Ecto neural progenitor cell (in vitro differentiated cells): ENCODE data around the gene LMAN2.
"Not testable (repeated sequence)": the region's sequence is repeated elsewhere in the genome, so short reads cannot be mapped to it uniquely, and the experiment has no call there.

Experiments used
- DNase-seq: peaks from one replicate; pipeline ENCODE4 v3.0.0-alpha.2; 2018; ENCODE audit warnings: low spot score

Gene LMAN2

DNA sequence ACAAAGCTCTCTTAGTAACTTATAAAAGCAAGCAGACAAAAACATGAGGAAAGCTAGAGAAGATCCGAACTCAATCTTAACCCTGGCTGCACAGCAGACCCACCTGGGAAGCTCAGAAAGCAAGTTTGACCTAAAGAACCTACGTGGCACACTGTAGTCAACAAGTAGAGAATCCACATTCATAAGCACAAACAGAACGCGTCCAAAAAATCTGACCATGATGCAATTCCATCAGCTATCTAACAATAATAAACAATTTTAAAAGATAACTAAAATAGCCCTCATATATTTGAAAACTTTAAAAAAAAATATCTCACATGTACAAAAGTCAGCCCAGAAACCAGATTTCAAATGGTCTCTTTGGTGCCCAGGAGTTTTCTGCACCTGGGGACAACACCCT is 4.6 kb downstream of the LMAN2 start:
- DNase-seq: no peak

DNA sequence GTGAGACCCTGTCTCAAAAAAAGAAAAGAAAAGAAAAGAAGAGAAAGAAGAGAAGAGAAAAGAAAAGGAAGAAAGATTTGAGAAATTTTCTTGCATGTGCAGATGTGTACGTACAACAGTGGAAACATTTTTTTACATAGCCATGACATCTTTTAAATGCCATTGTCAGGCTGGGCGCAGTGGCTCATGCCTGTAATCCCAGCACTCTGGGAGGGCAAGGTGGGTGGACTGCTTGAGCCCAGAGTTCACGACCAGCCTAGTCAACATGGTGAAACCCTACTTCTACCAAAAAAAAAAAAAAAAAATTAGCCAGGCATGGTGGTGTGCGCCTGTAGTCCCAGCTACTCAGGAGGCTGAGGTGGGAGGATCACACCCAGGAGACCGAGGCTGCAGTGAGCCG is 6.6 kb downstream of the LMAN2 start:
- DNase-seq: no peak

DNA sequence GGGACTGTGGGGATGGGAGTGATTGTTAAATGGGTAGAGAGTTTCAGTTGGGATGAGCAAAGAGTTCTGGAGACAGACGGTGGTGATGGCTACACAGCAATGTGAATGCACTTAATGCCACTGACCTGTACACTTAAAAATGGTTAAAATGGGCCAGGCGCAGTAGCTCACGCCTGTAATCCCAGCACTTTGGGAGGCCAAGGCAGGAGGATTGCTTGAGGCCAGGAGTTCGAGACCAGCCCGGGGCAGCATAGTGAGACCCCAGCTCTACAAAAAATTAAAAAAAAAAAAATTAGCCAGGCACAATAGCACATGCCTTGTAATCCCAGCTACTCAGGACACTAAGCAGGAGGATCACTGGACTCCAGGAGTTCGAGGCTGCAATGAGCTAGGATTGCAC is 7.7 kb downstream of the LMAN2 start:
- no peak for DNase-seq

DNA sequence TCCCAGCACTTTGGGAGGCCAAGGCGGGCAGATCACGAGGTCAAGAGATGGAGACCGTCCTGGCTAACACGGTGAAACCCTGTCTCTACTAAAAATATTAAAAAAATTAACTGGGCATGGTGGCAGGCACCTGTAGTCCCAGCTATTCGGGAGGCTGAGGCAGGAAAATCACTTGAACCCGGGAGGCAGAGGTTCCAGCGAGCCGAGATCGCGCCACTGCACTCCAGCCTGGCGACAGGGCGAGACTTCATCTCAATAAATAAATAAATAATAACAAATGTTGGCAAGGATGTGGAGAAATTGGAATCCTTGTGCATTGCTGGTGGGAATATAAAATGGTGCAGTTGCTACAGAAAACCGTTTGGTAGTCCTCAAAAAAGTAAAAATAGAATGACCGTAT is 8.5 kb downstream of the LMAN2 start:
- DNase-seq: not testable (repeated sequence)

DNA sequence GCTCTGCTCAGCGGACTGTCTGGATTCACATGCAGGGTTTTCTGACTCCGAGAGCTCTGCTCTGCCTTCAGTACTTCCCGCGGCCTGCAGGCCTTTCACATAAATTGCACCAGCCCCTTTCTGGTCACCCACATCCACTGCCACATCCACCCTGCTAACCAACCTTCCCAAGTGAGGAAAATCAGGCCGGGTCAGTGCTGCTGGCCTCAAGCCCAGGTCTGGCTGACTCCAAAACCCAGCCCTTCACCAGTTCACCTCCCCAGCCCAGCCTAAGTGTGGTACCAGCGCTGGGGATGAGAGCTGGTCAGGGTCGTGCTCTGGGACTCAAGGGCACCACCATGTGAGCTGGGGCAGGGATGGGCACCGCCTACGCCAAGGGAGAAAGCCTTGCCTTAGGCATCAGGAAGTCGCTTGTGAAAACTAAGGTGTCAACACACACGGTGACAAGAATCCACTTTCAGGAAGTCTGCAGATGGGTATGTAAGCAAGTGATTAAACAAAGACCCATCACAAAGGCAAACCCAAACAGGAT is 12.3 kb downstream of the LMAN2 start:
- DNase-seq: no peak

DNA sequence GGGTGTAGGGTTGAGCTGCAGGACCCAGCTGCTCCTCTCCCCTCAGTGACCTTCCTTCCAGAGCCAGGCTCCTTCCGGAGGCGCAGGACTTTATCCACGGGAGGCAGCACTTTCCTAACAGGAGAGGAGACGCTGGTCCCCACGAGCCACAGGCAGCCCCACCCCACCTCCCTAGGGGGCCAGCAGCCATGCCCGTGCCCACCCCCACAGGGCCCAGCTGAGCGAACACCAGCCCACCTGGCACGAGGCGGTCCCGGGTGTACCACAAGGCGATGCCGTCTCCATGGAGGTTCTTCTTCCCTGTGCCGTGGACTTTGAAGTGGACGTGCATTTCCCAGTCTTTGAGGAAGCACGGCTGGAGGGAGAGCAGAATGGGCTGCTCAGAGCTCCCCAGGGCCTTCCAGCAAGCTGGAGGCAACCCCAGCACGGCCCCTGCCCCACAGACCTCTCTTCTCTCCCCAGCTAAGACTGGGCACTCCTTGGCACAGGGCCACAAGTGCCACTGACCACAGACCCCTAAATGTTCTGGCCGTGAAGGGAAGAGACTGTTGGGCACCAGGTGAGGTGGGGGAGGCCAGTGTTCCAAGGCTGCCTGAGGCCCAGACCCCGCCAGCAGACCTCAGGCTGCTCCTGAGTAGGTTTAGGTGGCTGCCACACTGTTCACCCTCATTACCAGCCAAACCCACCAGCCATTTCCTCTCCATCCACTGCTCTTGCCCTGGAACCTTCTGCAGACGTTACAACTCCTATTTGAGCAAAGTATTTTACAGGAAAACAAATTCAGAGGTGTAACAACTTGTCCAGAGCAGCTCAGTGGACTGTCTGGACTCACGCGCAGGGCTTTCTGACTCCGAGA is 13.0 kb downstream of the LMAN2 start:
- no peak for DNase-seq

DNA sequence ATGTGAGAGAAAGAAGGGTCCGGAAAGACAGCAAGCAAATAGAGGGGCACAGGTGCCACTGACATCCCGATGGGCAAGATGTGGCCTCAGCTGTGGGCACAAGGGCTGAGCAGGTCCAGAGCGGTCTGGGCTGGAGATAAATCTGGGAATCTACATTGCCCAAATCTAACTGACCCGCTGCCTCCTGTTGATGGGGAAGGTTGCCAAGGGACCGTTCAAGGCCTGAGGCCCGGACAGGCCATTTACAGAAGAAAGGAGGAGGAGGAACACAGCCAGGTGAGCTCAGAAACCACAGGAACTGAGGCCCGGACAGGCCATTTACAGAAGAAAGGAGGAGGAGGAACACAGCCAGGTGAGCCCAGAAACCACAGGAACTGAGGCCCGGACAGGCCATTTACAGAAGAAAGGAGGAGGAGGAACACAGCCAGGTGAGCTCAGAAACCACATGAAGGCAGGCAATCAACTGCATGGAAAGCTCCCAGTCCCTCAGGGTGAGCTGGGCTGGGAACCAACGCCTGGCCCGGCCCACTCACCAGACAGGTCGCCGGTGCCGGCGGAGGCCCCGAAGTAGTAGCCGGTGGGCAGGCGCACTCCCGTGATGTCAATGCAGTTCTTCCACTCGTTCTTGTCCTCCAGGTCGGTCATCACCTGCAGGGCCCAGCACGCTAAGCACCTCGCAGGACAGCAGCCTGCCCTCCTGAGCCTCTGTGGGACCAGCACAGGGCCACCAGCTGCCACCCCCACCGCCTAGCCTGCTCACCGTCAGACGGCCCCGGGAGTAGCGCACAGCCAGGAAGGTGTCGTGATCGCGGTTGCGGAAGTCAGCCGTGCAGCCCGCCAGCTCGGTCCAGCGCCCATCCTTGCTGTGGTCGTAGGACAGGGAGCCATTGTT is 14.6 kb downstream of the LMAN2 start:
- no peak for DNase-seq

DNA sequence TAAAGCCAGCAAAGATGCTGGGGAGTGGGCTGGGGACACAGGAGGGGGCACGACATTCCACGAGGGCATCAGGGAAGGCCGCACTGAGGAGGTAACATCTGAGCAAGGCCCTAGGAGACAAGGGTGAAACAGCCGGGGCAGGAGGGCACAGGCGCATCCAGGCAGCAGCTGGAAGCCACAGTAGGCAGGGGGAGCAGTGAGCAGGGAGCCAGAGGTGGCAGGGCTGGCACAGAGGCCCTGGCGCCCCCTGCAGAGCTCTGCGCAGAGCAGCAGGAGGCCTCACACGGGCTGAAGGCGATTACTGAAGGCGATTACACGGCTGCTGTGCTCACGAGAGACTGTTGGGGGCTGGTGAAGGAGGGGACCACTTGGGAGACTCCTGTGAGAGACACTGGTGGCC is 15.4 kb downstream of the LMAN2 start:
- DNase-seq: no peak

DNA sequence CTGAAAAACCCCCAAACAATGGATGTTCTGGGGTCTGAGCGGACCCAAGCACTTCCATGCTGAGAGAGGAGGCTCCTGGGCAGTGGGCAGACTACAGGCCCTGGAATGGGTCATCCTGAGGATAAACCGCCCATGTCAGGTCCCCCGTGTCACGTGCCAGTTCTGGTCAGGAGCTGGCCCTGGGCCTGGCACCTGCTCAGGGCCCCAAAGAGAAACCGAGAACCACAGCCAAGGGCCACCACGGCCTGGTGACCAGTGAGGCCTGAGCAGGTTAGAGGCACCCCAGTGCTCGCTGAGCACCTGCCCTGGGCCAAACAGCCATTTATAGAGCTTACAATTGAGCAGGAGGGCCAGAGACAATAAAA is 15.8 kb downstream of the LMAN2 start:
- DNase-seq: no peak

DNA sequence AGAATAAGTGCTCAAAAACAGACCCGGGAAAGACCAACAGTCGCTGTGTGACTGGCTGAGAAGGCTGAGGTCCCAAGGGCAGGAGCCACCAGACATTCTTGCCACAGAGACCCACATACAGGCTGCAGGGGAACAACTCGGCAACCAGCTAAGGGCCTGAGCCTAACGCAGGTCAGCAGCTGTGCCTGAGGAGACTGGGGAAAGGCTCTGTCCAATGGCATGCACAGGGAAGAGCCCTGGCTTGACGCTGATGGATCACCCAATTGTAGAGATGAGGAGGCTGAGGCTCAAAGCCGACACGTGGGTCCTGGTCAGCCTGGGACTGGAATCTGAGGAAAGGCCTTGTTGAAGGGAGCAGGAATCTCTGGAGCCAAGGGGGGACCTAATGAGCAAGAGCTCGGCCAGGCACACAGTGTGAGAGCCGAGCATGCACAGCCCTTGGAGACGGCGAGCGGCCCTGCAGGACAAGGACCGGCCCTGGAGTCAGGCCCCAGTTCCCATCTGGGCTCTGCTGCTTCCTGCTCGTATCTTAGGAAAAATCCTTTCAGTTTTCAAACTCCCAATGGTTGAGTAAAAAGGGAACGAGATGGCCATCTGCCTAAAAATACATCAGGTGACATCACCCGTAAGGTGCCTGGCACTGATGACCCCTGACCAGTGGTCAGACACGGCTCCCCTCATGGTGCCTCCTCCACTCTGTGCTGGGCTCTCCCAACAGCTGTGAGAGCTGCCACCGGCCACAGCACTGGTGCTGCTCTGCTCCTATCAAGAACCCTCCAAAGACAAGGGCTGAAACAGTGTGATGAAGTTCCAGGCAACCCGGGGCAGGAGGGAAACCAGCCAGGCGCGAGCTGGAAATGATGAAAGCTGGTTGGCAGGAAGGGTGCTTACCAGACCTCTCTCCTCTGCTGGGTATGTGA is 16.4 kb downstream of the LMAN2 start:
- DNase-seq: no peak

DNA sequence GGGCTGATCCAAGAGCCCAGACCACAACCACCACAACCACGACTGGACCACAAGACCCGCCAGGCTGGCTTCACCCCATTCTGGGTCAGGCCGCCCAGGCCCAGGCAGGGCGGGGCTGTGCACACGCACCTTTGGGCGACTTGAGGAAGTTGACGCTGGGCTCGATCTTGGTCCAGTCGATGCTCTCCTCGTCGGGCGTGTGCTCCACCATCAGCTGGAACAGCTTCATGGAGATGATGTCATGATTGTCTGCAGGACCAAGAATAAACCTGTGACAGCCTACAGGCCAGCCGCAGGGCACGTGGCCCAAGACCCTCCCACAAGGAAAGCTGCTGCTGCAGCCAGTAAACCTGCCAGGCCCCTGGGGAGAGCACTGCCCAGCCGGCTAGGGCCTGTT is 17.3 kb downstream of the LMAN2 start:
- no peak for DNase-seq

DNA sequence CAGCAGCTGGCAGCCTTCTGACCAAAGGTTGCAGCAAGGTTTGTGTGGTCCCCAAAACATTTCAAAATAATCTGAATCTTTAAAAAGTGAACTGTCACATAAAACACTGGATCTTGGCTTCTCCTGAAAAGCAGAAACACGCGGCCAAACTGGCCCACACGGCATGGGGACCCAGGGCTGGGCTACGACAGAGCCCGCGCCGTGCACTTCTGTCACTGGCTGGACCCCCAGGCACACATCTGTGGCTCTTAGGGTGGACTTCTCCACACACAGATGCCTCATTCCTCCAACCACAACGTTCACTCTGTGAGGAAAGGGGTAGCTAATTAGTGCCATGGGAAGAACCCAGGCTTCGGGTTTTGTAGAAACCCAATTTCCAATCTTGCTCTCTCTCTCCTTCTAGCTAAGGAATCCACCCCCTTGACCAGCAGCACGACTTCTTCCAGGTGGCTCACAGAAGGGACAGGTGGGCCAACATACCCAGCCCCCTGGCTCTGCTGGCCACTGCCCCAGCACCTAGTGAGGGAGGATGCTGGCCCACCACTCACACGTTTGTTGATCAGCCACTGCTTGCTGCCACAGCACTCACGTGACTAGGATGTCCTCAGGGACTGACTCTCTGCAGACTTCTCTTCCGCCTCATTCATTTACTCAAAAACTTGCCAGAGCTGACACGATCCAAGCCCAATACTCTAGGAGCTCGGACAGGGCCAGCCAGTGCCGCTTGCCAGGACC is 17.9 kb downstream of the LMAN2 start:
- DNase-seq: no peak

DNA sequence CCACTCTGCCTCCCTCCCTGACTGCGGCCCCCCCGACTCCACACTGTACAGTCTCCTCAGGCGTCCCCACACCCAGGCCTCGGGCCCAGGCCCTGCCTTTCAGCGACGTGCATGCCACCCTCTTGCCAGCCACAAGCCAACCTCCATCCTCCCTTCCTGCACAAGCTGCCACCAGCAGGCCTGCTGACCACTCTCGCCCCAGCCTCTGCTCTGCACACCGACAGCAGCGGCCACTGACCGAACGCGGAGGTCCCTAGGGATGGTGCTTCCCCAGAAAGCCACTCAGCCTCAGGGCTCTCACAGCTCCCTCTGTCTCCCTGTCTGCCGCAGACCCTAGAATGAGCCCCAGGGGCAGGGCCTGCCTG is 18.6 kb downstream of the LMAN2 start:
- DNase-seq: no peak

DNA sequence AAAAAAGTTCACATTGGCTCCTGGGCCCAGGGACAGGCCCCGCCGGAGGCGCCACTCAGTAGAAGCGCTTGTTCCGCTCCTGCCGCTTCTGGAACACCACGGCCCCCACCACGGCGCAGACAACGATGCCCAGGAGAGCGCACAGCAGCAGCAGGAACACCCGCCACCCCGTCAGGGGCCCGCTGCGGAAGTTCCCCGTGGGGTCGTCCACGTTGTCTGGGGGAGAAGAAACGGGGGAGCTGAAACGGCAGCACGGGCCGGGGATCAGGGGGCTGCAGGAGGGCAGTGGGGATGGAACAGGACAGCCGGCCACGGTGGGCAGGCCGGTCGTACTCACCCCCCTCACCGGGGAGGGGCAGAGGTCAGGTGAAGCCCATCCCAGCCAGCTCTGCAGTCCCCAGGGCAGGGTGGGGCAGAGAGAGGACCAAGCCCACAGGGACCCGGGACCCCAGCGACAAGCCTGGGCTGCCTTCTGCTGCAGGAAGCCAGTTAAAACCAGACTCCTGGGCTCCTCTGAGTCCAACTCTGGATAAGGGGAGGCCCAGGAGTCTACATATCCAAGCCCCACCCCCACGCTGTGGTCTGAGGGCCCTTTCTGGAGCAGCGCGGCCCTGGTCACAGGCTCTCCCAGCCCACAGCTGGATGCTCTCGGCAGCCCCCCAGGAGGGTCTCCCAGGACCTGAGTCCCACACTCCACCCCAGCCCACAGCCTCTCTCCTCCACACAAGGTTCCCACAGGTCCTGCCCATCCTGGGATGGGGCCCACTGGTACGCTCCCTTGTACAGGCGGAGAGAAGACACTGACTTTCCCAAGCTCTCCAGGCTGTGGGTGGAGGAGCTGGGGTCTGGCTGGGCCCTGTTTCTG is 19.2 kb downstream of the LMAN2 start:
- DNase-seq: no peak

DNA sequence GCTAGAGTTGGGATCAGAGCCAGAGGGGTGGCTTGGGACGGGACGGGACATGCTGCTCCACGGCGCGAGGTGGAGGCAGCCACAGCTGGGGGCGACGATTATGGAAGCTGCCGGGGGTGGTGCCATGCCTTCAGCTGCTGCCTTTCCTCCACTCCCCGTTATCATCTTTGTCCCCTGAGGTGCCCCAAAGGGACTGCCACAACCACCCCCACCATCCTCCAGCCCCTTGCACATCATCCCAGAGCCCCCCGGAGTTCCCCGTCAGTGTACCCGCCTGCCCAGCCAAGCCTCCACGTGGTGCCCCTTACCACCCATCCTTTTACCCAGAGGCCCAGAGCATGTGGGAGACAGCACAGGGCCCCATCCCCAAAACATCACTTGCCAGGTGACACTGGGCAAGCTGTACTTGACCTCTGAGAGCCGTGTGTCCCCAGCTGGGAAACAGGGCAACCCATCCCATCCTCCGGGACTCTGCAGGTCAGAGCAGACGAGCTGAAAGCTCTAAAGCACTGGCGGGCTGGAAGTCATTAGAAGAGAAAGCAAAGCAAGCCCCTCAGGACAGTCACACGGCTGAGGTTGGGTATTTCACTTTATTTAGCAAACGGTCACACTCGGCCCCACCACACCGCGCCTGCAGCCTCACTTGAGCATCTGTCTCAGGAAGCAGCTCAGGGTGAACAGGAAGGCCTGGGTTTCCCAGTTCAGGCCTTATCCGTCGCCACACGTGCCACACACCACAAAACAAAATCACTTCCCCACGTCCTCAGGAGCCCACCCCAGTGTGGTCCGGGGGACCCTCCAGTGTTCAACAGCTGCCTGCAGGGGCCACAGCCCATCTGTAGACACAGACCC is 20.3 kb downstream of the LMAN2 start:
- no peak for DNase-seq

DNA sequence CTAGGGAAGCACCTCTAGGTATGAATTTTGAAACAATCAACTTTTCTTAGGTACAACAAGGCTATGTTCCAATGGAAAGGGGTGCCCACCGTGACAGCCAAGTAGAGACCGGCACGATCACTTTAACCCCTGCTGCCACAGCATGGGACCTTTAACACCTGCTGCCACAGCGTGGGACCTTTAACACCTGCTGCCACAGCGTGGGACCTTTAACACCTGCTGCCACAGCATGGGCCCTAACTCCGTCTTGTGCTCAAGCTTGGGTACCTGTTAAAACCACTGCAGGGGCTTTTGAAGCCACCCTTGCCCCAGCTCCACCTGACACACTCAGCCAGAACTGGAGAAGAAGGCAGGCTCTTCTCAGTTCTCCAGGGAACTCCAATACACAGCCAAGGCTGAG is 21.6 kb downstream of the LMAN2 start:
- DNase-seq: no peak

DNA sequence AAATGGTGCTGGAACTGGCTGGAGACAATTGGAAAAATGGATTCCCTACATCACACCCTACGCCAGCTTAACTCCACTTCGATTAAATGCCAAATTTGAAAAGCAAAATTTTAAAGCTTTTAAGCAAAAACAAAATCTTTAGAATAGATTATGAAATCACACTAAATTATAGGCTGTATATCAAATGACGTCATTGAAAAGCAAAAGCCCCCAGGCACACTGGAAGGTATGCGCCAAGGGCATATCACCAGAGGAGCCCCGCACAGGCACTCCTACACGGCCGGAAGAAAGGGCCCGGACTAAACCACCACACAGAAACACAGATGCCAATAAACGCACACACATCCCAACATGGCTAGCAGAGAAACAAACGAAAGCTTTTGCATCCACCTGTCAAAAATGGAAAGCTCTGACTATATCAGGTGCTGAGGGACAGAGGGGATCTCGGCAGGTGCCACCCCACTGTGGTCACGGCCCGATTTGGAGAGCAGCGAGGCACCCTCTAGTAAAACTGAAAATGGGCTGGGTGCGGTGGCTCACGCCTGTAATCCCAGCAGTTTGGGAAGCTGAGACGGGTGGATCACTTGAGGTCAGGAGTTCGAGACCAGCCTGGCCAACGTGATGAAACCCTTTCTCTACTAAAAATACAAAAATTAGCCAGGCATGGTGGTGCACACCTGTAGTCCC is 22.8 kb downstream of the LMAN2 start:
- no peak for DNase-seq

DNA sequence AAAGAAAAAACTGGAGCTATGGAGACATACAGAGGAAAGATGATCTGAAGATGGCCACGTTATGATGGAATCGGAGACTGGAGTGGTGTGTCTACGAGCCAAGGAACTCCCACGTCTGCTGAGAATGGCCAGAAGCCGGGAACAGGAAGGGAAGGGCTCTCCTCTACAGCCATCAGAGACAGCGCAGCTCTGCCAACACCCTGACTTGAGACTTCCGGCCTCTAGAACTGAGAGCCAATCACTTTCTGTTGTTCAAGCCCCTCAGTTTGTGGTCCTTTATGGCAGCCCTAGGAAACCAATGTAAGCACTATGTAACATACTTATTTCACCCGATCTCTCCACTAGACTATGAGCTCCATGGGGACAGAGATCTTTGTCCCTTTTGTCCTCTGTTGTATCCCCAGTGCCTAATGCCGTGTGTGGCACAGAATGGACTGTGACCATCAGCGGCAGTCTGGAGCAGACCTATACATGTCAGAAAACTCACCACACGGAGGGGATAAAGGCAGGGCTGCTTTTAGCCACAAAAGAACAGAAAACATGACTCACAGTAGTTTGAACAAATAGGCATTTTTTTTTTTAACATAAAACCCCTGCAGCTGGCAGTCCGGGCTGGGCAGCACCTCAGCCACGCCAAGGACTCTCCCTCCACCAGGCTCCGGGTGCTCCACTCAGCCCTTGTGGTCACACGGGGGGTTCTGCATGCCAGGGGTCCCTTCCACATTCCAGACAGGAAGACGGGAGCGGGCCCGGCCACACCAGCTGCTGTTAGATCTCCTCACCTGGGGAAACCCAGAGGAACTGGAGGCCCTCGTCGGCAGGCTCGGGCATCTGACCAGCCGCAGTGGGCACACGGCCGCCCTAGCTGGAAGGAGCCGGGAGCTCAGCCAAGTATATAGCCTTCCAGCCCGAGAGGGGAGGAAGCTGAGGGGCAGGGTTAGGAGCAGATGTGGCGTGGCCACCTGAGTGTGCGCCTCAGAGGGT is 23.6 kb downstream of the LMAN2 start:
- no peak for DNase-seq
